Natural killer cell (primary cell): ENCODE data around the gene CORO2A. TPM values are rescaled to one million over a fixed set of nuclear protein-coding genes. Genes with fewer than 3 reads are reported as not detected.

Experiments used
- ATAC-seq, 3 donors: fragments of 150-1000 bp in 2 of 3; fragments of 200-7000 bp in 1 of 3; cut with Tn5 transposase; 1 replicate in 1 of 3; 2 replicates in 2 of 3; pipeline ENCODE4 v1.10.0; 2021; ENCODE audit warnings: mild to moderate bottlenecking in 2 of 3, moderate library complexity in 2 of 3
- DNase-seq, 2 donors: peaks; one replicate each; pipeline versions ENCODE4 v3.0.0 to v3.0.0-alpha.2; 2013 to 2021; ENCODE audit warnings: mixed read lengths in 1 of 2
- H3K27ac ChIP-seq: one replicate; pipeline ENCODE4 v1.5.1; 2013; ENCODE audit warnings: mild to moderate bottlenecking, low read length
- H3K27me3 ChIP-seq: one replicate; pipeline ENCODE4 v1.6.1; 2013; ENCODE audit warnings: low read length; ENCODE audit not compliant: control insufficient read depth, insufficient read depth
- H3K36me3 ChIP-seq: one replicate; pipeline ENCODE4 v1.6.1; 2013; ENCODE audit warnings: low read length; ENCODE audit not compliant: control insufficient read depth, insufficient read depth
- H3K4me1 ChIP-seq: one replicate; pipeline ENCODE4 v1.6.1; 2013; ENCODE audit warnings: low read length; ENCODE audit not compliant: control insufficient read depth, insufficient read depth
- H3K4me3 ChIP-seq: one replicate; pipeline ENCODE4 v1.5.1; 2013; ENCODE audit warnings: low read length
- H3K9me3 ChIP-seq: one replicate; pipeline ENCODE4 v1.6.1; 2013; ENCODE audit warnings: low read length; ENCODE audit not compliant: control insufficient read depth, insufficient read depth
- H3K27ac Mint-ChIP-seq, 2 donors: one replicate each; pipeline ENCODE4 v1.8.0; 2022; ENCODE audit warnings: mild to moderate bottlenecking in 2 of 2, mixed read lengths in 2 of 2, moderate library complexity in 1 of 2
- H3K27me3 Mint-ChIP-seq, 2 donors: one replicate each; pipeline ENCODE4 v1.8.0; 2022; ENCODE audit warnings: low read depth in 2 of 2, mixed read lengths in 2 of 2
- H3K36me3 Mint-ChIP-seq: one replicate; pipeline ENCODE4 v1.8.0; 2022; ENCODE audit warnings: mixed read lengths
- H3K4me1 Mint-ChIP-seq, 2 donors: one replicate each; pipeline ENCODE4 v1.8.0; 2022; ENCODE audit warnings: mixed read lengths in 2 of 2
- H3K4me3 Mint-ChIP-seq: one replicate; pipeline ENCODE4 v1.8.0; 2022; ENCODE audit warnings: mild to moderate bottlenecking, moderate library complexity, mixed read lengths
- H3K9me3 Mint-ChIP-seq, 2 donors: one replicate each; pipeline ENCODE4 v1.8.0; 2022; ENCODE audit warnings: mixed read lengths in 2 of 2
- CTCF ChIP-seq: fragments of 200-600 bp; IDR thresholded peaks from one replicate; pipeline ENCODE4 v1.8.0; 2022; ENCODE audit warnings: antibody characterized with exemption
- WGBS: methylation state at CpG from one replicate; pipeline ENCODE4 v1.1.7; 2013; ENCODE audit warnings: missing lambda C conversion rate; ENCODE audit not compliant: insufficient coverage; 5-methylcytosine and 5-hydroxymethylcytosine counted together
- intact Hi-C: fragments of 100-400 bp; cut with micrococcal nuclease; formaldehyde crosslinking; loops from one replicate; pipeline ENCODE4 v1.14.2; 2022
- total RNA-seq, 4 donors: library from RNA; stranded (reverse); fragments of 120-200 nt in 1 of 4; gene quantifications; one replicate each; pipeline versions ENCODE4 v1.2.3 to v1.2.4, GENCODE V29; 2013 to 2022

The CORO2A gene
- total RNA-seq, 3 donors from 2014 or later (not counting 1 experiment from before 2014, with no cell fraction given), result 1.9 to 3.6 (median 2.3) TPM

GRCh38 chr9:98172604-98173003, 19.8 kb downstream of the CORO2A start:
- DNase-seq, result no peak
- Mint-ChIP-seq H3K27me3 (no peaks in the 10 kb centered on the region), H3K27ac (no peak overlapping the region), H3K4me3 (no peak overlapping the region), H3K4me1 (peaks cover 0 to 7% of the 10 kb centered on the region in 2 donors), H3K9me3 (no peaks in the 10 kb centered on the region), H3K36me3 (no peaks in the 10 kb centered on the region)
- ATAC-seq, result no peak
- Histone ChIP-seq H3K4me3 (no peak overlapping the region), H3K4me1 (peaks cover 19% of the 10 kb centered on the region), H3K9me3 (no peaks in the 10 kb centered on the region), H3K27me3 (no peaks in the 10 kb centered on the region), H3K27ac (no peak overlapping the region), H3K36me3 (no peaks in the 10 kb centered on the region)
- no peak for TF ChIP-seq CTCF
- WGBS, result 95% methylated on average over 3 of the region's 3 CpGs
- intact Hi-C loops, result no loop called here

GRCh38 chr9:98171176-98171925, 21.1 kb downstream of the CORO2A start:
- H3K27me3 ChIP-seq, result no peaks in the 10 kb centered on the region
- no peak overlapping the region for H3K27ac ChIP-seq
- no peak overlapping the region for H3K4me3 Mint-ChIP-seq
- ATAC-seq (no peak), DNase-seq (no peak)
- no peaks in the 10 kb centered on the region for H3K9me3 ChIP-seq
- H3K27me3 Mint-ChIP-seq, result no peaks in the 10 kb centered on the region
- peak overlapping the region in 1 of 2 donors; percentile 35 for H3K27ac Mint-ChIP-seq
- 93% methylated on average over 16 of the region's 16 CpGs for WGBS
- TF ChIP-seq CTCF, result no peak
- peaks cover 19% of the 10 kb centered on the region for H3K4me1 ChIP-seq
- H3K36me3 ChIP-seq, result no peaks in the 10 kb centered on the region
- H3K9me3 Mint-ChIP-seq, result no peaks in the 10 kb centered on the region
- no peak overlapping the region for H3K4me3 ChIP-seq
- intact Hi-C loops, result no loop called here
- peaks cover 0 to 7% of the 10 kb centered on the region in 2 donors for H3K4me1 Mint-ChIP-seq
- H3K36me3 Mint-ChIP-seq, result no peaks in the 10 kb centered on the region

DNA sequence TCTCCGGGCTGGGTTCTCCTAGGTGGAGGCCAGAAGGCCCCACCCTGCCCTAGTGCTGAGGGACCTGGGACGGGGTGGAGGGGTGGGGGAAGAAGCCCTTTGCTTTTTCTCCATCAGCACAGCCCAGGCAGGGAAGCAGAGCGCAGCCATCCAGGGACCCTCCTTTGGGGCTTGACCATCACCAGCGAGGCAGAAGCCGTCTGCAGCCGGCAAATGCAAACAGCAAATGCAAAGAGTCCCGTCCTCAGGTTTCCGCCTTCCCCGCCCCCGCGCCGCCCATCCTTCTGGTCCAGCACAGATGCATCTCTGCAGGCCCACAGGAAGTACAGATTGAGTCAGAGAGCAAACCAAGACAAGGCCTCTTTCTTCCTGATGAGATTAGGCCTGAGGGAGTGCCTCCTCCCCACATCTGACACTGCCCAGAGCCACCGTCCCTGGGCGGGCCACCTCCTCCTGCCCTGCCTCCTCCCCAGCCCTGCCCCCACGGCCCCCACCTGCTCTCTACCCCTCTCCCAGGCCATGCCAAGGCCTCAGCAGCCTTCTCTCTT, 23.4 kb downstream of the CORO2A start:
- intact Hi-C loops, result no loop called here
- H3K27ac ChIP-seq, result peak overlapping the region; percentile 61
- H3K4me1 ChIP-seq, result peaks cover 31% of the 10 kb centered on the region
- no peaks in the 10 kb centered on the region for H3K27me3 Mint-ChIP-seq
- H3K9me3 ChIP-seq, result no peaks in the 10 kb centered on the region
- H3K27ac Mint-ChIP-seq, result peak overlapping the region; percentile 34 to 88
- DNase-seq (peak in 1 of 2 donors; percentile 46), ATAC-seq (peak; percentile 49 to 86 (median 66))
- H3K27me3 ChIP-seq, result no peaks in the 10 kb centered on the region
- no peak overlapping the region for H3K4me3 ChIP-seq
- H3K36me3 ChIP-seq, result no peaks in the 10 kb centered on the region
- no peaks in the 10 kb centered on the region for H3K36me3 Mint-ChIP-seq
- no peaks in the 10 kb centered on the region for H3K9me3 Mint-ChIP-seq
- peaks cover 4 to 14% of the 10 kb centered on the region in 2 donors for H3K4me1 Mint-ChIP-seq
- TF ChIP-seq CTCF, result no peak
- H3K4me3 Mint-ChIP-seq, result no peak overlapping the region
- WGBS, result 50% methylated on average over 15 of the region's 15 CpGs
